ENCODE results near the gene CAMP.
"Not testable (repeated sequence)": the region's sequence is repeated elsewhere in the genome, so short reads cannot be mapped to it uniquely, and the experiment has no call there.

Gene CAMP

GRCh38 chr3:48222616-48223513, at the start of gene CAMP:
Gene CAMP (plus strand): TSS chr3:48223495. CDS start chr3:48223512, 17 bp downstream.
- no peak for DNase-seq

- DNase-seq, result no peak
Observed at GRCh38 chr3:48178072-48178471, 45.2 kb upstream of the CAMP start.

- no peak for DNase-seq
Observed at GRCh38 chr3:48180021-48180420, 43.3 kb upstream of the CAMP start.

- DNase-seq, result no peak
Observed at GRCh38 chr3:48180531-48181253, 42.6 kb upstream of the CAMP start.

- no peak for DNase-seq
Observed at GRCh38 chr3:48184299-48184698, 39.0 kb upstream of the CAMP start.

- DNase-seq, result no peak
Observed at GRCh38 chr3:48185129-48185528, 38.2 kb upstream of the CAMP start.

GRCh38 chr3:48186631-48187300, 36.5 kb upstream of the CAMP start:
- DNase-seq, result no peak

GRCh38 chr3:48187301-48187578, 36.1 kb upstream of the CAMP start:
- no peak for DNase-seq

GRCh38 chr3:48187579-48188265, 35.6 kb upstream of the CAMP start:
- no peak for DNase-seq

GRCh38 chr3:48188266-48189201, 34.8 kb upstream of the CAMP start, which contains the start of gene CDC25A:
Gene CDC25A (minus strand): TSS chr3:48188417. CDS start chr3:48187947, 470 bp downstream.
- peak; percentile 98 for DNase-seq

- DNase-seq, result no peak
Observed at GRCh38 chr3:48189321-48189720, 34.0 kb upstream of the CAMP start.

GRCh38 chr3:48190911-48191310, 32.4 kb upstream of the CAMP start:
- DNase-seq, result no peak

- DNase-seq, result no peak
Observed at GRCh38 chr3:48194446-48195071, 28.7 kb upstream of the CAMP start.

- DNase-seq, result no peak
Observed at GRCh38 chr3:48196611-48197010, 26.7 kb upstream of the CAMP start.

- no peak for DNase-seq
Observed at GRCh38 chr3:48199117-48199516, 24.2 kb upstream of the CAMP start.

- no peak for DNase-seq
Observed at GRCh38 chr3:48202632-48203031, 20.7 kb upstream of the CAMP start.

- no peak for DNase-seq
Observed at GRCh38 chr3:48208076-48208475, 15.2 kb upstream of the CAMP start.

GRCh38 chr3:48209445-48209844, 13.8 kb upstream of the CAMP start:
- DNase-seq, result no peak

GRCh38 chr3:48210534-48210933, 12.8 kb upstream of the CAMP start:
- DNase-seq, result not testable (repeated sequence)

- DNase-seq, result not testable (repeated sequence)
Observed at GRCh38 chr3:48211776-48212175, 11.5 kb upstream of the CAMP start.

GRCh38 chr3:48214225-48214624, 9.1 kb upstream of the CAMP start:
- DNase-seq, result no peak

Measured in stimulated activated CD4-positive, alpha-beta T cell treated with anti-CD3 and anti-CD28 coated beads, Interleukin-1b, Interleukin-23, amount 100 ng/mL, for 48 hours (primary cell).